Upper lobe of left lung (tissue), 6 donors: ENCODE measurements around the gene CYP27C1. TPM values are rescaled to one million over a fixed set of nuclear protein-coding genes. Genes with fewer than 3 reads are reported as not detected.
A peak's percentile ranks its signal among the peaks of the same experiment; 100 is the strongest.

Experiments
- ATAC-seq, 2 donors: fragments of 200-7000 bp; cut with Tn5 transposase; one replicate each; pipeline ENCODE4 v1.9.1; 2022; ENCODE audit warnings: mild to moderate bottlenecking in 2 of 2, moderate library complexity in 2 of 2; ENCODE audit not compliant: low FRiP score in 2 of 2
- DNase-seq, 2 donors: peaks; one replicate each; pipeline ENCODE4 v3.0.0-alpha.2; 2019 to 2020
- H3K27ac ChIP-seq, 4 donors: fragments of 200-600 bp; sonication (generic); one replicate each; pipeline ENCODE4 v1.5.1; 2016 to 2019
- H3K27me3 ChIP-seq, 4 donors: fragments of 200-600 bp; sonication (generic); one replicate each; pipeline ENCODE4 v1.5.1; 2017 to 2019
- H3K36me3 ChIP-seq, 4 donors: fragments of 200-600 bp; sonication (generic); one replicate each; pipeline ENCODE4 v1.5.1; 2016 to 2019
- H3K4me1 ChIP-seq, 4 donors: fragments of 200-600 bp; sonication (generic); one replicate each; pipeline ENCODE4 v1.5.1; 2018 to 2019
- H3K4me3 ChIP-seq, 4 donors: fragments of 200-600 bp; sonication (generic); one replicate each; pipeline ENCODE4 v1.5.1; 2017 to 2019; ENCODE audit warnings: mild to moderate bottlenecking in 2 of 4, moderate library complexity in 1 of 4
- H3K9me3 ChIP-seq, 4 donors: fragments of 200-600 bp; sonication (generic); one replicate each; pipeline ENCODE4 v1.5.1; 2018 to 2019
- CTCF ChIP-seq, 6 experiments: fragments of 450-650 bp in 4 of 6; fragments of 200-600 bp in 2 of 6; sonication (generic) in 2 of 6; IDR thresholded peaks; one replicate each; pipeline ENCODE4 v1.5.1; 2016 to 2019; ENCODE audit warnings: antibody characterized with exemption in 6 of 6
- EP300 ChIP-seq, 4 donors: sonication (generic); formaldehyde crosslinking; IDR thresholded peaks; one replicate each; pipeline ENCODE4 v1.5.1; 2017; ENCODE audit warnings: antibody characterized with exemption in 4 of 4, control low read depth in 2 of 4
- POLR2A ChIP-seq, 4 donors: fragments of 450-650 bp; IDR thresholded peaks; one replicate each; pipeline ENCODE4 v1.5.1; 2016 to 2017; ENCODE audit warnings: antibody characterized with exemption in 4 of 4, mild to moderate bottlenecking in 2 of 4
- POLR2AphosphoS5 ChIP-seq, 2 donors: sonication (generic); formaldehyde crosslinking; IDR thresholded peaks; one replicate each; pipeline ENCODE4 v1.5.1; 2017; ENCODE audit warnings: antibody characterized with exemption in 2 of 2
- WGBS, 2 donors: methylation state at CpG; one replicate each; pipeline ENCODE4 v1.1.5; 2017 to 2018; 5-methylcytosine and 5-hydroxymethylcytosine counted together
- small RNA-seq, 4 donors: library from RNA; depleted of rRNA; stranded (forward); fragments of <200 nt; gene quantifications; one replicate each; pipeline ENCODE3, GENCODE V24; 2016
- total RNA-seq, 6 donors: library from RNA; depleted of rRNA in 4 of 6; stranded (reverse); fragments of >200 nt in 4 of 6; gene quantifications; one replicate each; pipeline versions ENCODE4 v1.1.0 to v1.2.1, GENCODE V29; 2016 to 2021
- donor health status: DM: no; HTN: no; CAD: no; lungs with moderate emphysema.
- donor health status: DM: no; HTN: yes; CAD: no; lungs with severe emphysema.

CYP27C1 gene
- total RNA-seq, 6 donors from 2014 or later, result 0.11 to 0.39 (median 0.14) TPM; not detected in 2

- H3K27ac ChIP-seq, result no peak overlapping the region
- WGBS, 2 donors, result 91 to 95% methylated on average over 7 to 15 of the region's 15 CpGs
- no peak overlapping the region for H3K4me3 ChIP-seq
- no peaks in the 10 kb centered on the region for H3K27me3 ChIP-seq
- no peaks in the 10 kb centered on the region for H3K4me1 ChIP-seq
- H3K9me3 ChIP-seq, result no peaks in the 10 kb centered on the region
- DNase-seq (peak in 1 of 2 donors; percentile 56), ATAC-seq (no peak)
- no peak for TF ChIP-seq POLR2AphosphoS5 (IDR thresholded peaks at IDR 0.05)
- no peak for TF ChIP-seq EP300 (IDR thresholded peaks at IDR 0.05)
- no peaks in the 10 kb centered on the region for H3K36me3 ChIP-seq
Measured at GRCh38 chr2:127137741-127138140, 82.4 kb downstream of the CYP27C1 start.

- 70 to 84% methylated on average over 2 to 12 of the region's 12 CpGs for WGBS, 2 donors
- H3K4me3 ChIP-seq, result no peak overlapping the region
- no peak overlapping the region for H3K27ac ChIP-seq
- H3K36me3 ChIP-seq, result no peaks in the 10 kb centered on the region
- H3K4me1 ChIP-seq, result no peaks in the 10 kb centered on the region
- H3K27me3 ChIP-seq, result no peaks in the 10 kb centered on the region
- peak in 1 of 2 donors; percentile 28 for ATAC-seq
- DNase-seq, result peak in 1 of 2 donors; percentile 64
- H3K9me3 ChIP-seq, result no peaks in the 10 kb centered on the region
- TF ChIP-seq POLR2AphosphoS5 (IDR thresholded peaks at IDR 0.05) (no peak), CTCF (IDR thresholded peaks at IDR 0.05) (no peak), EP300 (IDR thresholded peaks at IDR 0.05) (no peak), POLR2A (IDR thresholded peaks at IDR 0.05) (no peak)
Measured at GRCh38 chr2:127137225-127137624, 82.9 kb downstream of the CYP27C1 start.

GRCh38 chr2:127134833-127135830, 85.0 kb downstream of the CYP27C1 start:
- no peak overlapping the region for H3K27ac ChIP-seq
- H3K9me3 ChIP-seq, result no peaks in the 10 kb centered on the region
- ATAC-seq (peak in 1 of 2 donors; percentile 68), DNase-seq (no peak)
- TF ChIP-seq POLR2A (IDR thresholded peaks at IDR 0.05) (no peak), CTCF (IDR thresholded peaks at IDR 0.05) (no peak), POLR2AphosphoS5 (IDR thresholded peaks at IDR 0.05) (no peak), EP300 (IDR thresholded peaks at IDR 0.05) (no peak)
- no peak overlapping the region for H3K4me3 ChIP-seq
- no peaks in the 10 kb centered on the region for H3K4me1 ChIP-seq
- H3K36me3 ChIP-seq, result no peaks in the 10 kb centered on the region
- WGBS, 2 donors, result 63 to 67% methylated on average over 12 to 15 of the region's 15 CpGs
- H3K27me3 ChIP-seq, result no peaks in the 10 kb centered on the region

GRCh38 chr2:127134235-127134634, 85.9 kb downstream of the CYP27C1 start:
- H3K27ac ChIP-seq, result no peak overlapping the region
- H3K4me1 ChIP-seq, result no peaks in the 10 kb centered on the region
- no peak for TF ChIP-seq CTCF (IDR thresholded peaks at IDR 0.05)
- no peak for TF ChIP-seq POLR2A (IDR thresholded peaks at IDR 0.05)
- no peak for TF ChIP-seq EP300 (IDR thresholded peaks at IDR 0.05)
- TF ChIP-seq POLR2AphosphoS5 (IDR thresholded peaks at IDR 0.05), result no peak
- no peaks in the 10 kb centered on the region for H3K9me3 ChIP-seq
- H3K27me3 ChIP-seq, result no peaks in the 10 kb centered on the region
- no peak overlapping the region for H3K4me3 ChIP-seq
- ATAC-seq (no peak), DNase-seq (no peak)
- no peaks in the 10 kb centered on the region for H3K36me3 ChIP-seq
- WGBS, 2 donors, result 74 to 76% methylated on average over 4 of the region's 4 CpGs

Small RNA genes lying within 50 kb of the gene (small RNA-seq; reads per million reads assigned to genes)
- gene NIFKP9, result 0 reads per million in 4 donors

Other genes starting within 250 kb of the CYP27C1 start
- gene BIN1, start 113.1 kb downstream of the CYP27C1 start, total RNA-seq, result 10 to 100 TPM; 32.3 to 57.0 (median 42.9) TPM
- 100 to 1,000 TPM in 1 of 6 donors, 10 to 100 TPM in 5; 32.1 to 178 (median 49.8) TPM for gene ERCC3, start 73.8 kb upstream of the CYP27C1 start, total RNA-seq
- gene MAP3K2, start 167.7 kb upstream of the CYP27C1 start, total RNA-seq, result 10 to 100 TPM; 43.0 to 79.2 (median 66.9) TPM
- under 1 TPM in 4 of 6 donors, not detected in 2; 0.55 to 0.79 (median 0.62) TPM for gene PROC, start 198.1 kb upstream of the CYP27C1 start, total RNA-seq